Fibroblast of villous mesenchyme (primary cell): Measurements from ENCODE around the gene PUSL1. TPM values are rescaled to one million over a fixed set of nuclear protein-coding genes. Genes with fewer than 3 reads are reported as not detected.

Source experiments
- DNase-seq: peaks from one replicate; pipeline ENCODE4 v3.0.0-alpha.2; 2010; ENCODE audit warnings: low read depth
- H3K4me3 ChIP-seq: 2 replicates; pipeline ENCODE4 v1.5.1; 2011; ENCODE audit warnings: low read depth, mild to moderate bottlenecking, low read length
- total RNA-seq: library from RNA; depleted of rRNA; stranded (reverse); fragments of >200 nt; gene quantifications from 2 replicates; pipeline ENCODE4 v1.2.3, GENCODE V29; 2012
- TF ChIP-seq, protein P1 (sequence below): IDR thresholded peaks from 2 replicates; pipeline ENCODE4 v1.5.1; 2012; ENCODE audit warnings: low read depth, mild to moderate bottlenecking, low read length; ENCODE audit not compliant: insufficient read depth

PUSL1 gene
- total RNA-seq, 1 donor, result 25.0 TPM

DNA sequence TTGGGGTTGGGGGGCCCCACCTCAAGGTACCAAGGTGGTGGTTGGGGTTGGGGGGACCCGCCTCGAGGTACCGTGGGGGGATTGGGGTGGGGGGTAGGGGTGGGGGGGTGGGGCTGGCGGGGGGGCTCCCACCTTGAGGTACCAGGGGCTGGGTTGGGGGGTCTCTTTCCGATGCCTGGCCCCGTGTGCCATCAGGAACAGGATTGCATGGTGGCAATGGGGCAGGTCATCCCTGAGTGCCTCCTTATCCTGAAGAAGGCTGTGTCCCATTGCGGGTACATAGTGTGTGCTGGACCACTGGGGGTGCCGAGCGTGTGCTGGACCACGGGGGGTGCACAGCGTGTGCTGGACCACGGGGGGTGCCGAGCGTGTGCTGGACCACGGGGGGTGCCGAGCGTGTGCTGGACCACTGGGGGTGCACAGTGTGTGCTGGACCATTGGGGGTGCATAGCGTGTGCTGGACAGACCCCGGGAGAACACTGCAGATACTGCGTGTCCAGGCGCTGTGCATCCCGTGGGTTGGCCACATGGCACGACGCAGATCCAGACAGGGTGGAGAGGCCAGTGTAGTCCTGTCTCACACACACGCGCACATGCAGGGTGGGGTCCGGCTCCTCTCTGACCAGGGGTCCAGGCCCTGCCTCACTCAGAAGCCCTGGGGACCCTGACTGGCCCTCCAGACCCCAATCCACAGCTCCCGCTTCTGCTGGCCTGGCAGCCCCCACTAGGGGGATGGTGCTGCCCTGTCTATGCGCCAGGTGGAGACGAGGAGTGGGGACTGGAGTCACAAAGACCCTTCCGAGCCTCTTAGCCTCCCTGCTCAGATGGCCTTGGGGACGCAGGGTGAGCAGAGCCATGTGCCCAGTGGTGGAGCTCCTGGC lies 23.9 kb upstream of the PUSL1 start:
- H3K4me3 ChIP-seq, result no peak overlapping the region
- DNase-seq, result no peak
- TF ChIP-seq, protein P1, sequence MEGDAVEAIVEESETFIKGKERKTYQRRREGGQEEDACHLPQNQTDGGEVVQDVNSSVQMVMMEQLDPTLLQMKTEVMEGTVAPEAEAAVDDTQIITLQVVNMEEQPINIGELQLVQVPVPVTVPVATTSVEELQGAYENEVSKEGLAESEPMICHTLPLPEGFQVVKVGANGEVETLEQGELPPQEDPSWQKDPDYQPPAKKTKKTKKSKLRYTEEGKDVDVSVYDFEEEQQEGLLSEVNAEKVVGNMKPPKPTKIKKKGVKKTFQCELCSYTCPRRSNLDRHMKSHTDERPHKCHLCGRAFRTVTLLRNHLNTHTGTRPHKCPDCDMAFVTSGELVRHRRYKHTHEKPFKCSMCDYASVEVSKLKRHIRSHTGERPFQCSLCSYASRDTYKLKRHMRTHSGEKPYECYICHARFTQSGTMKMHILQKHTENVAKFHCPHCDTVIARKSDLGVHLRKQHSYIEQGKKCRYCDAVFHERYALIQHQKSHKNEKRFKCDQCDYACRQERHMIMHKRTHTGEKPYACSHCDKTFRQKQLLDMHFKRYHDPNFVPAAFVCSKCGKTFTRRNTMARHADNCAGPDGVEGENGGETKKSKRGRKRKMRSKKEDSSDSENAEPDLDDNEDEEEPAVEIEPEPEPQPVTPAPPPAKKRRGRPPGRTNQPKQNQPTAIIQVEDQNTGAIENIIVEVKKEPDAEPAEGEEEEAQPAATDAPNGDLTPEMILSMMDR, result no peak

DNA sequence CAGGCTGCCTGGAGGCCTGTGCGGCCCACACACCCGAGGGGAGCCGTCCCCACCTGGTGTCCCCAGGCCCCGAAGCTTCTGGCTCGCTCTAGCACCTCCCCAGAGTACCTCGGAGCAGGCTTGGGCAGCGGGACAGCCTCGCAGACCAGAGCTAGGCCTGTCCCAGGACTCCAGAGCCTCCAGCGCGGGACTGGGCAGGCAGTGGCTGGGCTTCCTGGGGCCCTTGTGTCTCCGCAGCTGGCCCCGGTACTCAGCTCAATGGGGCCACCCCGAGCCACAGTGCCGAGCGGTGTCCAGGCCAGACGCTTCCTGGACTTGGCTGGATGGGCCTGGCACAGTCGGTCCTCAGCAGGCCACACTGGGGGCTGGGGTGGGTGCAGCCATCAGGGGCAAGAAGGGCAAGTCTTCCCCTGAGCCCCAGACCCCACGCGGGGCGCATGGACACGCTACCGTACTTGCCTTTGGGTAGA lies 23.3 kb upstream of the PUSL1 start:
- no peak for DNase-seq
- no peak overlapping the region for H3K4me3 ChIP-seq
- TF ChIP-seq, protein P1, result no peak

DNA sequence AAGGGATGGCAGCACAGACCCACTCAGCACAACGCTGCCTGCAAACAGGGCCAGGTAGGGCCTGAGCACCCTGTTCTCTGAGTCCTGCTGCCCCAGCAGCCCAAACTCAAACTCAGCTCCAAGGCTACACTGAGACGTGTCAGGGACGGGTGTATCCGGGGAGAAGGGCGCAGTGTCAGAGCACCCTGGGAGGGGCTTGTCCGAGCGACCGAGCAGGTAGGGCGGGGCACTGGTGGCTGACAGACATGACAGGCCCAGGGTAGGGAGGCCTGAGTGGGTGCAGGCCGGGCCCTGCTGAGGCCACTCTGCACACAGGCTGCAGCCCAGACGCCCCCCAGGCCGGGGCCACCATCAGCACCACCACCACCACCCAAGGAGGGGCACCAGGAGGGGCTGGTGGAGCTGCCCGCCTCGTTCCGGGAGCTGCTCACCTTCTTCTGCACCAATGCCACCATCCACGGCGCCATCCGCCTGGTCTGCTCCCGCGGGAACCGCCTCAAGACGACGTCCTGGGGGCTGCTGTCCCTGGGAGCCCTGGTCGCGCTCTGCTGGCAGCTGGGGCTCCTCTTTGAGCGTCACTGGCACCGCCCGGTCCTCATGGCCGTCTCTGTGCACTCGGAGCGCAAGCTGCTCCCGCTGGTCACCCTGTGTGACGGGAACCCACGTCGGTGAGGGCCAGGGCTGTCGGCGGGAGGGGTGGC lies 22.6 kb upstream of the PUSL1 start:
- no peak overlapping the region for H3K4me3 ChIP-seq
- no peak for DNase-seq
- TF ChIP-seq, protein P1, result no peak

DNA sequence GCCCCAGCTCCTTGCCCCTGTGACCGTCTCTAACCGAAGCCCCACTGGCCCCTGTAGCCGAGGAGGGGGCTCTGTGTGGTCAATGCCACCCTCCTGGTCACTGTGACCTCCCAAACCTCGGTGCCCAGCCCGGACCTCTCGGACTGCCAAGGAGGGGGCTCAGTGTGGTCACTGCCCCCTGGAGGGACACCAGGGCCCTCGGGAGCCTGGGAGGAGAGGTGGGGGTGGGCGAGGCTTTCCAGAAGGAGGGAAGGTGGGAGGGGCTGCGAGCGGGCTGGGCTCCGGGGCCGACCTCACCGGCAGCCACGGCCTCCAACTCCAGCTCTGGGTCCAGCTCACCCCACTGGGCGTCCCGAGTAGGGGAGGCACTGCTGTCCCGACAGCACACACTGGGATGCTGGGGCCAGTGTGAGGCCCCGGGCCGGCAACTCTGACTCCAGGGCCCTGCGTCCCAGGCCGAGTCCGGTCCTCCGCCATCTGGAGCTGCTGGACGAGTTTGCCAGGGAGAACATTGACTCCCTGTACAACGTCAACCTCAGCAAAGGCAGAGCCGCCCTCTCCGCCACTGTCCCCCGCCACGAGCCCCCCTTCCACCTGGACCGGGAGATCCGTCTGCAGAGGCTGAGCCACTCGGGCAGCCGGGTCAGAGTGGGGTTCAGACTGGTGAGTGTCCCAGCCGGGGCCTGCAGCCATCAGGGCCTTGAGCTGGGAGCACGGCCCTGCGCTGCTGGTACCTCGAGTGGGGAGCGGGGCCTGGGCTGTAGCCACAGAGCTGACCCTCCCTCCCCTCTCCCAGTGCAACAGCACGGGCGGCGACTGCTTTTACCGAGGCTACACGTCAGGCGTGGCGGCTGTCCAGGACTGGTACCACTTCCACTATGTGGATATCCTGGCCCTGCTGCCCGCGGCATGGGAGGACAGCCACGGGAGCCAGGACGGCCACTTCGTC lies 21.8 kb upstream of the PUSL1 start:
- DNase-seq, result no peak
- TF ChIP-seq, protein P1, result no peak
- H3K4me3 ChIP-seq, result no peak overlapping the region

DNA sequence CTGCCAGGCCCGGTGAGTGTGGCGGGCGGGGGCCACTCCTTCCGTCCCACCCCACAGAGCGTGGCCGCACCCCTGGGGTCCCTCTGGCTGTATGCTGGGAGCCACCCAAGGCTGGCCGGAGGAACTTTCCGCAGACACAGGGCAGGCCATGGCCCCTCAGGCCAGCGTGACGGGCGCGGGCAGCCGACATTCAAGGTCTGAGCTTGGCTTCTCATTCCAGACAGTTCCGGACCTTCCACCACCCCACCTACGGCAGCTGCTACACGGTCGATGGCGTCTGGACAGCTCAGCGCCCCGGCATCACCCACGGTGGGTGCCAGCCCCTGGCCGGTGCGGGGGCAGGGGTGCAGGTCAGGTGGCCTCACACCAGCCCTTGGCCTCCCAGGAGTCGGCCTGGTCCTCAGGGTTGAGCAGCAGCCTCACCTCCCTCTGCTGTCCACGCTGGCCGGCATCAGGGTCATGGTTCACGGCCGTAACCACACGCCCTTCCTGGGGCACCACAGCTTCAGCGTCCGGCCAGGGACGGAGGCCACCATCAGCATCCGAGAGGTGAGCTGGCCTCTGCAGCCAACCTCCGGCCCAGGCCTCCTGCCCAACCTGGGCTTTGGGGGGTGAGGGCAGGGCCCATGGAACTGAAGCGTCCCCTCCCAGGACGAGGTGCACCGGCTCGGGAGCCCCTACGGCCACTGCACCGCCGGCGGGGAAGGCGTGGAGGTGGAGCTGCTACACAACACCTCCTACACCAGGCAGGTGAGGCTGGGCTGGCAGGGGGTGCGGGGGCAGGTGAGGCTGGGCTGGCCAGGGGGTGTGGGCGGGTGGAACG lies 20.9 kb upstream of the PUSL1 start:
- no peak for DNase-seq
- no peak overlapping the region for H3K4me3 ChIP-seq
- TF ChIP-seq, protein P1, result no peak
